Stimulated activated memory B cell treated with anti-CD40 and anti-IgM and Interleukin-4, amounts not matched to agents 10 μg/mL and 1 μg/mL and 100 μg/mL, for 72 hours (primary cell): ENCODE results near the gene MTHFSD.

ENCODE experiments used
- ATAC-seq: fragments of 150-1000 bp; cut with Tn5 transposase; 2 replicates; pipeline ENCODE4 v1.10.0; 2021
- H3K27ac Mint-ChIP-seq: one replicate; pipeline ENCODE4 v1.8.0; 2022; ENCODE audit warnings: mild to moderate bottlenecking, mixed read lengths
- H3K27me3 Mint-ChIP-seq: one replicate; pipeline ENCODE4 v1.8.0; 2022; ENCODE audit warnings: mixed read lengths
- H3K36me3 Mint-ChIP-seq: one replicate; pipeline ENCODE4 v1.8.0; 2022; ENCODE audit warnings: mixed read lengths
- H3K4me1 Mint-ChIP-seq: one replicate; pipeline ENCODE4 v1.8.0; 2022; ENCODE audit warnings: mixed read lengths
- H3K4me3 Mint-ChIP-seq: one replicate; pipeline ENCODE4 v1.8.0; 2022; ENCODE audit warnings: mild to moderate bottlenecking, moderate library complexity, mixed read lengths
- H3K9me3 Mint-ChIP-seq: one replicate; pipeline ENCODE4 v1.8.0; 2022; ENCODE audit warnings: mixed read lengths

Gene MTHFSD

DNA sequence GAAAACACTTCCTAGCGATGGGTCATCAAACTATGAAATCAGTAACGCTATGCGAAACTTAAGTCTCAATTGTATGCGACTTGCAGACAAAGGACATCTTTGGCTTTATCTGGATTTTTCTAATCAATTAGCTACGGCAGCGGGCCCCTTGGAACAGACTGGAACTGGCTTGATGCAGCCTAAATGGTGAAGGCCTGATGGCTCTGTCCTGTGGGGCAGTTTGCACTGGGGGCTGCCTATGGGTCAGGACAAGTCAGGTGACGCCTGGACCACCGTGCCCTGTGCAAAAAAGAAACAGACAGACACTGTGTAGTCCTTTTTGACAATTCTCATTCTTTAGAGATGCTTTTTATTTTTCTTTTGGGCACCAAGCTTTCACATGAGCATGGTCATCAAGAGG is 22.0 kb downstream of the MTHFSD start:
- H3K27me3 Mint-ChIP-seq: no peaks in the 10 kb centered on the region
- no peak for ATAC-seq
- peaks cover 38% of the 10 kb centered on the region for H3K36me3 Mint-ChIP-seq
- H3K4me1 Mint-ChIP-seq: no peaks in the 10 kb centered on the region
- no peak overlapping the region for H3K4me3 Mint-ChIP-seq
- no peaks in the 10 kb centered on the region for H3K9me3 Mint-ChIP-seq
- no peak overlapping the region for H3K27ac Mint-ChIP-seq

DNA sequence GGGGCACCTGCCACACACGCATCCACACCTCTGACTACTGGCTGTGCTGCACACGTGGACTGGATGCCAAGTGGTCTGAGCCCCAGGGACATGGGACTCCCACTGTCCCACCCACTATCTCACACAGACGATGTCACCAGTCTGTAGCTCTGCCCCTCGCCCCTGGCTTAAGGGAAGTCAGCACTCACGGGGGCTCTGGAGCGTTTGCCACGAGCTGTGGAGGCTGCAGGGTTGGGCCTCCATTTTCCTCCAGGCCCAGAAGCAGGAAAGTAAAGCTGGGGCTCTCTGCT is 22.6 kb downstream of the MTHFSD start:
- Mint-ChIP-seq H3K36me3 (peaks cover 38% of the 10 kb centered on the region), H3K4me3 (no peak overlapping the region), H3K4me1 (no peaks in the 10 kb centered on the region), H3K9me3 (no peaks in the 10 kb centered on the region), H3K27ac (no peak overlapping the region), H3K27me3 (no peaks in the 10 kb centered on the region)
- ATAC-seq: no peak

- Mint-ChIP-seq H3K9me3 (no peaks in the 10 kb centered on the region), H3K4me3 (no peak overlapping the region), H3K27me3 (no peaks in the 10 kb centered on the region), H3K36me3 (peaks cover 32% of the 10 kb centered on the region), H3K27ac (no peak overlapping the region), H3K4me1 (no peaks in the 10 kb centered on the region)
- ATAC-seq: peak; percentile 12
These were observed 23.2 kb downstream of the MTHFSD start for GRCh38 chr16:86531641-86532525.

GRCh38 chr16:86531191-86531545 is 23.9 kb downstream of the MTHFSD start:
- no peaks in the 10 kb centered on the region for H3K9me3 Mint-ChIP-seq
- no peaks in the 10 kb centered on the region for H3K27me3 Mint-ChIP-seq
- no peak for ATAC-seq
- H3K4me3 Mint-ChIP-seq: no peak overlapping the region
- peaks cover 29% of the 10 kb centered on the region for H3K36me3 Mint-ChIP-seq
- no peaks in the 10 kb centered on the region for H3K4me1 Mint-ChIP-seq
- no peak overlapping the region for H3K27ac Mint-ChIP-seq

DNA sequence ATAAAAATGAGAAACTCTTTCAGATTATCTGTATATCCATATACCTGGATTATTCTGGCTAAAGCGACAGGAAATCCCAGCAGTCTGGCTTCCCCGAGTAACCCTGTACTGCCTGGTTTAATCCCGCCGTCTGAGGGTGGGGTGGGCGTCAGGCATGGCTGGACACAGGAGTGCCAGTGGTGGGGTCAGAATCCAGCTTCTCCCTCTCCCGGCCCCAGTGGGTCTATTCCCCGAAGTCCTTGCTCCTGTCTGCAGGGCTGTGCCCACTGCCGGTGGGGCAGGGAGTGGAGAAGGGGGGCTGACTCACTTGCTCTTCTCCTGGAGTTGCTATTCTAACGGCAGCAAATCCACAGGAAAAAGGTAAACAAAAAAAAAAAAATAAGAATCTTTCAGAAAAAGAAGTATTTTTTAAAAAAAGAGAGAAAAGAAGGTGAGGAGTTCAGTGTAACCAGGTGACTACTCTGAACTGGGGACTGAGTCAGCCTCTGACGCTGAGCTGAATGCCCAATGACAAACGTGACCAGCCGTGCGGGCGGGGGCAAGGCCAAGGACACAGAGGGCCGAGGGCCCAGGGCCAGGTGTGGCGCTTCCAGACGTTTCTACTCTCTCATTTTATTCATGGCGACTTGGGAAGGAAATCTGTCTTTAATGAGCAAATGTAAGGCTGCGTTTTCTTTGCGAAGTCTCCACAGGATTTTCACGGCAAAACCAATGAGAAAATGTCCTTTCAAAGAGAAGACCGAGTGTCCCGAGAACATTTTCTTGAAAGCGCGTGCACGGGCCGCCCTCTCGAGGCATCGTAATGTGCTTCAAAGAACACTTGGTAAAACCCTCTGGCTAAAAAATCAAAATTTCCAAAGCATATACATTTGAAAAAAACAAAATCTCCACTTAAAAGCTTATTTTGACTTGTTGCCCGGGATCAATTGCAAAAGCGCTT is 24.5 kb downstream of the MTHFSD start:
- ATAC-seq: no peak
- Mint-ChIP-seq H3K4me3 (no peak overlapping the region), H3K36me3 (peaks cover 29% of the 10 kb centered on the region), H3K27ac (no peak overlapping the region), H3K27me3 (no peaks in the 10 kb centered on the region), H3K9me3 (no peaks in the 10 kb centered on the region), H3K4me1 (no peaks in the 10 kb centered on the region)

DNA sequence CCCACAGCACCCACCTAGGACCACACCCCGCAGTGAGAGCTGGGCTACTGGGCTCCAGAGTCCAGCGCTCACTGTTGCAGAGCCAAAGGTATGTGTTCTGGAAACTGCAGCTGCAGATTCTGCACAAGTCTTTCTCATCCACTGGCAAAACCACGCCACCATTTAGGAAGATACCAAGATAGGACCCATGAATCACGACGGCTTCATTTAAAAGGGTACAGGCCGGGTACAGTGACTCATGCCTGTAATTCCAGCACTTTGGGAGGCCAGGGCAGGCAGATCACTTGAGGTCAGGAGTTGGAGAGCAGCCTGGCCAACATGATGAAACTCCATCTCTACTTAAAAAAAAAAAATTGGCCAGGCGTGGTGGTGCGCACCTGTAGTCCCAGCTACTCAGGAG is 25.9 kb downstream of the MTHFSD start:
- Mint-ChIP-seq H3K36me3 (peaks cover 29% of the 10 kb centered on the region), H3K27me3 (no peaks in the 10 kb centered on the region), H3K9me3 (no peaks in the 10 kb centered on the region), H3K27ac (no peak overlapping the region), H3K4me1 (no peaks in the 10 kb centered on the region), H3K4me3 (no peak overlapping the region)
- no peak for ATAC-seq

DNA sequence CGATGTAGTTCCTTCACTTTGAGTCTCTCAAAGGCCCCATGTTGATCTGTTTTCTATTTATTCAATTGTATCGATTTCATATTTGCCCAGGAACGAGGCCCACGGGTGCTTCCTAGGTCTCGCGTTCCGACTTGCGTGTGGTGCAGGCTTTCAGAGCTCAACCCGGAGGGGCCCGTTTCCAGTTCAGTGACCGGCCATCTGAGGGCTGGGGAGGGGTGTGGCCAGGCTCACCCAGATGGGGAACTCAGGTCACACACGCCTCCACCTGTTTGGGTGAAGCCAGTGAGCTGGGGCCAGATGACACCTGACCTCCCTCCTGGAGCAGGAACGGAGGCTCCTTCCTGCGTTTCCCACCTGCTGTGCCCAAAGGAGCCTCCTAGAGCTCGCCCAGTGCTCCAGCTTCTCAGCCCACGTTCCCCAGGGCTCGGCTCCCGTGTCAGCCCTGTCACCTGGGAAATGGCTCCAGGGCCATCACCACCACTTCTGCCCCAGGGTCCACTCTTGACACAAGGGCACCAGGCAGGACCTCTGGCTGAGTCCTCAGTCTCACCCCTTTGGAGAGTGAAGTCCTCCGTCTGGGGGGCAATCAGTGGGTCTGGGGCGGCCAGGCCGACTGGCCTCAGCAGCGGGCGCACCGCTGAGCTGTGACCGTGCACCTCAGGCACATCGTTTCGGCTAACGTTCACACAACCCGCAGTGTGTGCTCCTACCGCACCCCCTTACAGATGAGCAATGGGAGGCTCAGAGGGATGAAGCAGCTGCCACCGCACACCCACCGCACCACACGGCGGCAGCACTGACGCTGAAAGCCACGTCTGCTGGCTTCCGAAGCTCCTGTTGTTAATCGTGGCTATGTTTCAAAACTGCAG is 26.7 kb downstream of the MTHFSD start:
- no peak overlapping the region for H3K27ac Mint-ChIP-seq
- no peaks in the 10 kb centered on the region for H3K9me3 Mint-ChIP-seq
- H3K4me1 Mint-ChIP-seq: no peaks in the 10 kb centered on the region
- no peak overlapping the region for H3K4me3 Mint-ChIP-seq
- H3K27me3 Mint-ChIP-seq: peaks cover under 1% of the 10 kb centered on the region
- ATAC-seq: no peak
- peaks cover 29% of the 10 kb centered on the region for H3K36me3 Mint-ChIP-seq

DNA sequence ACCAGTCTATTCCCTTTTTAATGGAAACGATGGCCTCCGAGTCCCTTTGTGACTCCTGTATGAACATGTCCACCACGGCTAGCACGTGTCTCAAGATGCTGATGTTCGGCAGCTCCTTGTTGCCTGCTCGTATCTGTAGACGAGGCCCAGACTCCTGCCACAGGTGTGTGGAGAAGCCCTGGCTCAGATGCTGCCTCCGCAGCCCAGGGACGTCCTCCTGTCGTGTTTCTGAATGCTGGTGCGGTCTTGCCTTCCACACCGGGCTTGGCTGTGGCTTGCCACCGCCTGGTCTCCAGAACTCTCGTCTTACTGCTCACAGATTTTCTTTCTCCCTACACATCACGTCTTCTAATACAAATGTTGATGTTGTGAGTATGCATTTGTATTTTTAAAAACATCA is 27.7 kb downstream of the MTHFSD start:
- H3K9me3 Mint-ChIP-seq: no peaks in the 10 kb centered on the region
- peaks cover 29% of the 10 kb centered on the region for H3K36me3 Mint-ChIP-seq
- no peak overlapping the region for H3K27ac Mint-ChIP-seq
- peaks cover 9% of the 10 kb centered on the region for H3K27me3 Mint-ChIP-seq
- ATAC-seq: no peak
- H3K4me3 Mint-ChIP-seq: no peak overlapping the region
- H3K4me1 Mint-ChIP-seq: no peaks in the 10 kb centered on the region

DNA sequence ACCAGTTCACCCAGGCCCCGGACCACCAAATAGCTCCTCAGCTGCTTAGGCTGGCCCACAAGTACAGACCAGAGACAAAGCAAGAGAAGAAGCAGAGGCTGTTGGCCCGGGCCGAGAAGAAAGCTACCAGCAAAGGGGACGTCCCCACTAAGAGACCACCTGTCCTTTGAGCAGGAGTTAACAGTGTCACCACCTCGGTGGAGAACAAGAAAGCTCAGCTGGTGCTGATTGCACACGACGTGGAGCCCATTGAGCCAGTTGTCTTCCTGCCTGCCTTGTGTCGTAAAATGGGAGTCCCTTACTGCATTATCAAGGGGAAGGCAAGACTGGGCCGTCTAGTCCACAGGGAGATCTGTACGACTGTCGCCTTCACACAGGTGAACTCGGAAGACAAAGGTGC is 29.3 kb downstream of the MTHFSD start:
- Mint-ChIP-seq H3K27me3 (peaks cover 18% of the 10 kb centered on the region), H3K4me3 (no peak overlapping the region), H3K36me3 (peaks cover 24% of the 10 kb centered on the region), H3K9me3 (no peaks in the 10 kb centered on the region), H3K27ac (no peak overlapping the region), H3K4me1 (no peaks in the 10 kb centered on the region)
- ATAC-seq: no peak

GRCh38 chr16:86524029-86524428 is 31.0 kb downstream of the MTHFSD start:
- no peaks in the 10 kb centered on the region for H3K9me3 Mint-ChIP-seq
- H3K4me1 Mint-ChIP-seq: peaks cover 10% of the 10 kb centered on the region
- peaks cover 34% of the 10 kb centered on the region for H3K27me3 Mint-ChIP-seq
- no peak overlapping the region for H3K4me3 Mint-ChIP-seq
- H3K27ac Mint-ChIP-seq: no peak overlapping the region
- no peak for ATAC-seq
- peaks cover 10% of the 10 kb centered on the region for H3K36me3 Mint-ChIP-seq

DNA sequence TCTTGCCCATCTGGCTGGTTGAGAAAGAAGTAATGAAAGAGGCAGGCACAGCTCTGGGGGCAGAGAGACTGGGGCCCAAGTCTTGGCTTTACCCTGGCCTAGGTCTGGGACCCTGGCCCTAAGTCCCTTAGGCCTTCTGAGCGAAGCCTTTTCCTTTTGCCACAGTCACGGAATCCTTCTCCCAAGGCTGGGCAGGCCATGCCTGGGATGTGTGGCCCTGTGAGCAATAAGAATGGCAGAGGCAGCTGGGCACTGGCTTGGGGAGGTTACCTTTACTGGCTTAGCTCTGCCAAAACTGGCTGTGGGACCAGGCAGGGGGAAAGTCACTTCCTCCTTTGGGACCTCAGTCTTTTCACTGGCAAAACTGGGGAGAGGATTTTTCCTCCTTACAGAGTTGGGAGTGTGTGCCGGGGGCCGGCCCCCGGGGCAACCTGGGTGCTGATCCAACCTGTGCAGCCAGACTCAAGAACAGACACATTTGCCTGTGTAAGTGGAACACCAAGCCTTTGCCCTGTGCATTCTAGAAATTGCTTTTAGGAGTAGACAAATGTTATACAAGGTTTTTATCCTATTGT is 31.8 kb downstream of the MTHFSD start:
- no peaks in the 10 kb centered on the region for H3K9me3 Mint-ChIP-seq
- H3K27me3 Mint-ChIP-seq: peaks cover 42% of the 10 kb centered on the region
- H3K36me3 Mint-ChIP-seq: peaks cover 2% of the 10 kb centered on the region
- no peak overlapping the region for H3K27ac Mint-ChIP-seq
- ATAC-seq: no peak
- no peak overlapping the region for H3K4me3 Mint-ChIP-seq
- H3K4me1 Mint-ChIP-seq: peaks cover 10% of the 10 kb centered on the region

- peaks cover 48% of the 10 kb centered on the region for H3K27me3 Mint-ChIP-seq
- H3K36me3 Mint-ChIP-seq: no peaks in the 10 kb centered on the region
- H3K27ac Mint-ChIP-seq: no peak overlapping the region
- H3K4me1 Mint-ChIP-seq: peaks cover 10% of the 10 kb centered on the region
- H3K4me3 Mint-ChIP-seq: no peak overlapping the region
- ATAC-seq: no peak
- no peaks in the 10 kb centered on the region for H3K9me3 Mint-ChIP-seq
These were observed 32.4 kb downstream of the MTHFSD start for GRCh38 chr16:86522634-86523033.

DNA sequence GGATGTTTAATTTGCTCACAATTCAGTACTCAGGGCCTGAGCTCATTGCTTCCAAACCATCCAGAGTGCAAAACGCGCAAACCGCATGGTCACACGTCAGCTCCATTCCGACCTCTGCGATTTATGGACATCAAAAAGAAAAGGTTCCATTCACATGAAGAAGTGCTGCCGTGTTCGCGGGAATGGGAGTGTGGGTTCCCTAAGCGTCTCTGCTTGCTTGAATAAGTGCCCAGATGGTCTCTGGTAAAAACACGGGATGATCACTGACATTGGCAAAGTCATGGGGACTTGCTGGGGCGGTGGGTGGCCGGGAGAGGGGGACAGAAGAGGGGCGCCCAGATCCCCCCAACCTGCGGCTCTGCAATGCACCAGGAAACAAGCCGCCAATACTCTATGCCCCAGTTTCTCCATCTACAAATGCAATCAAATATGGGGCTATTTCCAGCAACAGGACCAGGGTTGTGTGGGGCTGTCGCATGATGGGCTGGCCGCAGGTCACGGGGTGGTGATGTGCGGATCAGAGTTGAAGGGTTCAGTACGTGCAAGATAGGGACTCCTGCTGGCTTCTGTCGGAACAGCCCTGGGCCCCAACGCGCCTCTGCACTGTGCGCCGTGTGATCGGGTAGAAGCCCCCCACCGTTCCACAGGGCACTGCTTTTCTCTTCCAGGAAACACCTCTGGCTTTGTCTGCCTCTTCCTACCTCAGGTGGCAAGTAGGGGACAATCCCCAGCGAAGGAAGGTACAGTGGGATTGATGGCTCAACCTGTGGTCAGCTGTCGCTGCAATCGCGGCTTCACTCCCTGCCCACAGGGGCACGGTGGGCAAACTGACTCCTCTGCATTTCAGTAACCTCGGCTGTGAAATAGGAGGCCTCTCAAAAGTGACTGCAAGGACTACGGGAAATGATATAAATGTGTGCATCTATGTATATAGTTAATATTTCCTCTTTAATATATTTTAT is 33.5 kb downstream of the MTHFSD start:
- peaks cover 59% of the 10 kb centered on the region for H3K27me3 Mint-ChIP-seq
- no peak overlapping the region for H3K27ac Mint-ChIP-seq
- no peak for ATAC-seq
- no peaks in the 10 kb centered on the region for H3K9me3 Mint-ChIP-seq
- no peaks in the 10 kb centered on the region for H3K36me3 Mint-ChIP-seq
- H3K4me1 Mint-ChIP-seq: peaks cover 10% of the 10 kb centered on the region
- H3K4me3 Mint-ChIP-seq: no peak overlapping the region
